ENCODE data around the gene ACTN2.

ACTN2 gene

DNA sequence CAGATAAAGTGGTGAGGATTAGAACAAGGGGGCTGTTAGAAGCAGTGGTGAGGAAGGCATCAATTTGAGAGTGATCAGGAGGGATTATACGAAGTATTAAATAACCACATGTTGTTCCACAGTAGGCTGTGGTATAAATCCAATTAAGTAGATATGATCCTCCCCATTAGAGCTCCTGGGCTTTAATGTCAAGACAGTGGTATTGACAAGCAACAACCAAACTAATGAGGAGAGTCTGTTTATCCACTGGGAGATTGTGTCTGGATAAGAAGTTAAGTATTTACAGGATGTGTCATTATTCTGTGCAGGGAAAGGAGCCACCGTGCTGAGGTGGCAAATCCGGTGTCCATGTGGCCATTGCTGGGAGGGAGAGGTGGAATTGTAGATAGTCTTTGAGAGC is 5.8 kb downstream of the ACTN2 start:
- H3K36me3 ChIP-seq (replicated peaks; ENCODE audit: insufficient read depth, low read length), result no peaks in the 10 kb centered on the region
- H3K4me3 ChIP-seq (ENCODE audit: low read length), result no peak overlapping the region
- no peaks in the 10 kb centered on the region for H3K27me3 ChIP-seq (replicated peaks; ENCODE audit: insufficient read depth, low read length)
- H3K9ac ChIP-seq (ENCODE audit: low read length), result no peak overlapping the region
- no peak overlapping the region for H3K4me2 ChIP-seq (ENCODE audit: low read depth, low read length)
- H4K20me1 ChIP-seq (ENCODE audit: insufficient read depth, low read length), result no peaks in the 10 kb centered on the region
- H3K9me2 ChIP-seq (replicated peaks; ENCODE audit: insufficient read depth, low read length), result no peaks in the 10 kb centered on the region
- H3K27ac ChIP-seq (ENCODE audit: low read length), result no peak overlapping the region
- no peak for DNase-seq
- H2AFZ ChIP-seq (ENCODE audit: low read length), result no peak overlapping the region
- no peaks in the 10 kb centered on the region for H3K9me3 ChIP-seq (replicated peaks; ENCODE audit: insufficient read depth, low read length)
- H3F3A ChIP-seq (ENCODE audit: insufficient read depth, low read length), result no peaks in the 10 kb centered on the region
- no peak for TF ChIP-seq EZH2 (optimal IDR thresholded peaks at IDR 0.05; ENCODE audit: low read depth, low read length)
- no peak for TF ChIP-seq EZH2phosphoT487 (IDR thresholded peaks at IDR 0.05; ENCODE audit: low read length)
- TF ChIP-seq, protein P1, sequence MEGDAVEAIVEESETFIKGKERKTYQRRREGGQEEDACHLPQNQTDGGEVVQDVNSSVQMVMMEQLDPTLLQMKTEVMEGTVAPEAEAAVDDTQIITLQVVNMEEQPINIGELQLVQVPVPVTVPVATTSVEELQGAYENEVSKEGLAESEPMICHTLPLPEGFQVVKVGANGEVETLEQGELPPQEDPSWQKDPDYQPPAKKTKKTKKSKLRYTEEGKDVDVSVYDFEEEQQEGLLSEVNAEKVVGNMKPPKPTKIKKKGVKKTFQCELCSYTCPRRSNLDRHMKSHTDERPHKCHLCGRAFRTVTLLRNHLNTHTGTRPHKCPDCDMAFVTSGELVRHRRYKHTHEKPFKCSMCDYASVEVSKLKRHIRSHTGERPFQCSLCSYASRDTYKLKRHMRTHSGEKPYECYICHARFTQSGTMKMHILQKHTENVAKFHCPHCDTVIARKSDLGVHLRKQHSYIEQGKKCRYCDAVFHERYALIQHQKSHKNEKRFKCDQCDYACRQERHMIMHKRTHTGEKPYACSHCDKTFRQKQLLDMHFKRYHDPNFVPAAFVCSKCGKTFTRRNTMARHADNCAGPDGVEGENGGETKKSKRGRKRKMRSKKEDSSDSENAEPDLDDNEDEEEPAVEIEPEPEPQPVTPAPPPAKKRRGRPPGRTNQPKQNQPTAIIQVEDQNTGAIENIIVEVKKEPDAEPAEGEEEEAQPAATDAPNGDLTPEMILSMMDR (IDR thresholded peaks at IDR 0.05; ENCODE audit: low read length), result no peak
- H3K4me1 ChIP-seq (ENCODE audit: low read length), result no peaks in the 10 kb centered on the region
- no peaks in the 10 kb centered on the region for H3K79me2 ChIP-seq (ENCODE audit: low read length)

DNA sequence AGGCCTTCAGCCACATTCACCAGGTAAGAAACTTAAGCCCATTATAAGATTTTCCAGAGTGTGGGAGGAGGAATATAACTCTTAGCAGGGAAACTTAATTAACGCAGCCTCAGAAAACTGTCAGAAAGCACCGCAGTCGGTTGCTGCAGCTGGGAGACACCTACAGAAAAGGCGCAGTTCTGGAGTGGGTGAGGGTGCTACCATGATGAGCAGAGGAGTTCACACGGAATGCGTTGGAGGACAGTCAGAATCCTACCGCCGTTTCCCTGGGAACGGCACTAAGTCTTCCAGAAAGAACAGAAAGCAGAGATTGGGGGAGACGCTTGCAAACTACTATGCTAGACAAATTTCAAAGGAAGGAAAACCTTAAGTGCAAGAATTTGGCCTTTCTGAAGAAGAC is 6.4 kb downstream of the ACTN2 start:
- H3K4me3 ChIP-seq (ENCODE audit: low read length), result no peak overlapping the region
- H3K9me3 ChIP-seq (replicated peaks; ENCODE audit: insufficient read depth, low read length), result no peaks in the 10 kb centered on the region
- TF ChIP-seq, protein P1 (IDR thresholded peaks at IDR 0.05; ENCODE audit: low read length), result no peak
- TF ChIP-seq EZH2 (optimal IDR thresholded peaks at IDR 0.05; ENCODE audit: low read depth, low read length) (no peak), EZH2phosphoT487 (IDR thresholded peaks at IDR 0.05; ENCODE audit: low read length) (no peak)
- H3K27ac ChIP-seq (ENCODE audit: low read length), result no peak overlapping the region
- H3K9me2 ChIP-seq (replicated peaks; ENCODE audit: insufficient read depth, low read length), result no peaks in the 10 kb centered on the region
- H3K36me3 ChIP-seq (replicated peaks; ENCODE audit: insufficient read depth, low read length), result no peaks in the 10 kb centered on the region
- H3K9ac ChIP-seq (ENCODE audit: low read length), result no peak overlapping the region
- no peak overlapping the region for H3K4me2 ChIP-seq (ENCODE audit: low read depth, low read length)
- H3K79me2 ChIP-seq (ENCODE audit: low read length), result no peaks in the 10 kb centered on the region
- no peaks in the 10 kb centered on the region for H3K4me1 ChIP-seq (ENCODE audit: low read length)
- no peaks in the 10 kb centered on the region for H3K27me3 ChIP-seq (replicated peaks; ENCODE audit: insufficient read depth, low read length)
- DNase-seq, result no peak
- no peak overlapping the region for H2AFZ ChIP-seq (ENCODE audit: low read length)
- no peaks in the 10 kb centered on the region for H3F3A ChIP-seq (ENCODE audit: insufficient read depth, low read length)
- H4K20me1 ChIP-seq (ENCODE audit: insufficient read depth, low read length), result no peaks in the 10 kb centered on the region

DNA sequence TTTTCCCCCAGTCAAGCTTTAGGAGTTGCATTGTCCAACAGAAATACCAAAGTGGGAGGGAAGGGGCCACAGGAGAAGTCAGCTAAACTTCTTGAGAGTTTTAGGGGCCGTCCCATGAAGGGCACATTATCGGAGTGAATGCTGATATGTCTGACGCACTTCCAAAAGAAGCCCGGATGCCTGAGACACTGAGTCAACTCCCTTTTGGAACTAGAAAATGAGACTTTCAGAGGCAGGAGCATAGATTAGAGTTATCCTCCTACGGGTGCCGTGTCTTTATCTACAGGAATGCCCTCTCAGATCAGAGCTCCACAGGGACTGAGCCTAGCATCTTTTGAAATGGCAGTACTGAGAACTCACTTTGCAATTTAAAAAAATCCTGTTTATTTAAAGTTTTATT is 13.1 kb downstream of the ACTN2 start:
- Histone ChIP-seq H3F3A (ENCODE audit: insufficient read depth, low read length) (no peaks in the 10 kb centered on the region), H3K9me3 (replicated peaks; ENCODE audit: insufficient read depth, low read length) (no peaks in the 10 kb centered on the region), H3K79me2 (ENCODE audit: low read length) (no peaks in the 10 kb centered on the region), H3K27me3 (replicated peaks; ENCODE audit: insufficient read depth, low read length) (no peaks in the 10 kb centered on the region), H3K27ac (ENCODE audit: low read length) (no peak overlapping the region), H3K4me3 (ENCODE audit: low read length) (no peak overlapping the region), H3K4me1 (ENCODE audit: low read length) (no peaks in the 10 kb centered on the region), H3K4me2 (ENCODE audit: low read depth, low read length) (no peak overlapping the region), H3K36me3 (replicated peaks; ENCODE audit: insufficient read depth, low read length) (no peaks in the 10 kb centered on the region), H4K20me1 (ENCODE audit: insufficient read depth, low read length) (no peaks in the 10 kb centered on the region), H3K9me2 (replicated peaks; ENCODE audit: insufficient read depth, low read length) (no peaks in the 10 kb centered on the region), H3K9ac (ENCODE audit: low read length) (no peak overlapping the region), H2AFZ (ENCODE audit: low read length) (no peak overlapping the region)
- no peak for DNase-seq
- TF ChIP-seq, protein P1 (IDR thresholded peaks at IDR 0.05; ENCODE audit: low read length), result no peak
- no peak for TF ChIP-seq EZH2 (optimal IDR thresholded peaks at IDR 0.05; ENCODE audit: low read depth, low read length)
- no peak for TF ChIP-seq EZH2phosphoT487 (IDR thresholded peaks at IDR 0.05; ENCODE audit: low read length)
